OCI-LY3 (cell line): Measurements from ENCODE around the gene CENPS.

Source experiments
- H2AFZ ChIP-seq: fragments of 200-600, 300-600 bp; shearing (Covaris generic); 2 replicates; pipeline ENCODE4 v1.6.0; 2014; ENCODE audit warnings: antibody characterized with exemption, low read depth, low read length
- H3K27ac ChIP-seq: fragments of 200-600, 300-600 bp; sonication (generic); 2 replicates; pipeline ENCODE4 v1.5.1; 2014; ENCODE audit warnings: mild to moderate bottlenecking, low read length, moderate library complexity, mixed read lengths
- H3K27me3 ChIP-seq: fragments of 200-600, 300-600 bp; sonication (generic); 2 replicates; pipeline ENCODE4 v1.6.1; 2014; ENCODE audit warnings: low read depth, low read length, mixed read lengths
- H3K36me3 ChIP-seq: fragments of 200-600, 300-600 bp; sonication (generic); replicated peaks from 2 replicates; pipeline ENCODE3; 2014; ENCODE audit warnings: low read depth, low read length, mixed read lengths
- H3K4me1 ChIP-seq: fragments of 300-600, 200-600 bp; sonication (generic); 2 replicates; pipeline ENCODE4 v1.6.1; 2014; ENCODE audit warnings: low read length, mixed read lengths
- H3K4me2 ChIP-seq: fragments of 200-600, 300-600 bp; sonication (generic); 2 replicates; pipeline ENCODE4 v1.6.1; 2014; ENCODE audit warnings: low read length, mixed read lengths
- H3K4me3 ChIP-seq: fragments of 300-600, 200-600 bp; sonication (generic); 2 replicates; pipeline ENCODE4 v1.5.1; 2014; ENCODE audit warnings: antibody characterized with exemption, mild to moderate bottlenecking, low read length, moderate library complexity
- H3K79me2 ChIP-seq: fragments of 300-600, 200-600 bp; shearing (Covaris generic); 2 replicates; pipeline ENCODE4 v1.6.1; 2014; ENCODE audit warnings: mild to moderate bottlenecking, low read length, mixed read lengths
- H3K9ac ChIP-seq: fragments of 300-600, 200-600 bp; shearing (Covaris generic); 2 replicates; pipeline ENCODE4 v1.6.0; 2014; ENCODE audit warnings: mild to moderate bottlenecking, low read length, moderate library complexity
- H3K9me3 ChIP-seq: fragments of 200-600, 300-600 bp; shearing (Covaris generic); 2 replicates; pipeline ENCODE4 v1.6.1; 2014; ENCODE audit warnings: low read length, mixed read lengths; ENCODE audit not compliant: insufficient read depth
- H4K20me1 ChIP-seq: fragments of 200-600, 300-600 bp; sonication (generic); 2 replicates; pipeline ENCODE4 v1.6.1; 2016; ENCODE audit warnings: low read length, mixed read lengths; ENCODE audit not compliant: insufficient read depth
- EZH2phosphoT487 ChIP-seq: fragments of 200-600 bp; shearing (Covaris generic); IDR thresholded peaks from 2 replicates; pipeline ENCODE4 v1.6.1; 2018; ENCODE audit warnings: antibody characterized with exemption, mixed run types, low read depth
- TF ChIP-seq, protein P1 (sequence below): fragments of 200-600, 300-600 bp; sonication (generic); IDR thresholded peaks from 2 replicates; pipeline ENCODE4 v1.5.1; 2014; ENCODE audit warnings: antibody characterized with exemption, low read length, low read depth

CENPS gene

DNA sequence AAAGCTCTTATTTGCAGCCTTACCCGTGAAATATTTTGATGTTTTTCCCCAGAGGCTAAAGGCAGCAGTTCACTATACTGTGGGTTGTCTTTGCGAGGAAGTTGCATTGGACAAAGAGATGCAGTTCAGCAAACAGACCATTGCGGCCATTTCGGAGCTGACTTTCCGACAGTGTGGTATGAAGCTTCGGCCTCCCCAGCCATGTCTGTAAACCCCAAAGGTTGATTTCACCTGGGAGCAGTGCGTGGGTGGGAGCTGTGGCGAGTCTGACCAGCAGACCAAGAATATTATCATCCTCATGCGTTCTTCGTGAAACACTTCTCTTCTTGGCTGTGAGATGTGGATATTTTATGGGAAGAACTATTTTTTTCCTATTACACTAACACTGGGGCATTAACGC, 3.6 kb downstream of the CENPS start:
- Histone ChIP-seq H3K36me3 (no peaks in the 10 kb centered on the region), H3K9me3 (no peaks in the 10 kb centered on the region), H3K4me3 (no peak overlapping the region), H2AFZ (no peak overlapping the region), H3K79me2 (peaks cover 8% of the 10 kb centered on the region), H4K20me1 (no peaks in the 10 kb centered on the region), H3K27me3 (no peaks in the 10 kb centered on the region), H3K4me1 (peaks cover 31% of the 10 kb centered on the region), H3K9ac (no peak overlapping the region), H3K4me2 (peak overlapping the region; percentile 51), H3K27ac (no peak overlapping the region)
- TF ChIP-seq, protein P1, sequence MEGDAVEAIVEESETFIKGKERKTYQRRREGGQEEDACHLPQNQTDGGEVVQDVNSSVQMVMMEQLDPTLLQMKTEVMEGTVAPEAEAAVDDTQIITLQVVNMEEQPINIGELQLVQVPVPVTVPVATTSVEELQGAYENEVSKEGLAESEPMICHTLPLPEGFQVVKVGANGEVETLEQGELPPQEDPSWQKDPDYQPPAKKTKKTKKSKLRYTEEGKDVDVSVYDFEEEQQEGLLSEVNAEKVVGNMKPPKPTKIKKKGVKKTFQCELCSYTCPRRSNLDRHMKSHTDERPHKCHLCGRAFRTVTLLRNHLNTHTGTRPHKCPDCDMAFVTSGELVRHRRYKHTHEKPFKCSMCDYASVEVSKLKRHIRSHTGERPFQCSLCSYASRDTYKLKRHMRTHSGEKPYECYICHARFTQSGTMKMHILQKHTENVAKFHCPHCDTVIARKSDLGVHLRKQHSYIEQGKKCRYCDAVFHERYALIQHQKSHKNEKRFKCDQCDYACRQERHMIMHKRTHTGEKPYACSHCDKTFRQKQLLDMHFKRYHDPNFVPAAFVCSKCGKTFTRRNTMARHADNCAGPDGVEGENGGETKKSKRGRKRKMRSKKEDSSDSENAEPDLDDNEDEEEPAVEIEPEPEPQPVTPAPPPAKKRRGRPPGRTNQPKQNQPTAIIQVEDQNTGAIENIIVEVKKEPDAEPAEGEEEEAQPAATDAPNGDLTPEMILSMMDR, result no peak
- TF ChIP-seq EZH2phosphoT487, result no peak

DNA sequence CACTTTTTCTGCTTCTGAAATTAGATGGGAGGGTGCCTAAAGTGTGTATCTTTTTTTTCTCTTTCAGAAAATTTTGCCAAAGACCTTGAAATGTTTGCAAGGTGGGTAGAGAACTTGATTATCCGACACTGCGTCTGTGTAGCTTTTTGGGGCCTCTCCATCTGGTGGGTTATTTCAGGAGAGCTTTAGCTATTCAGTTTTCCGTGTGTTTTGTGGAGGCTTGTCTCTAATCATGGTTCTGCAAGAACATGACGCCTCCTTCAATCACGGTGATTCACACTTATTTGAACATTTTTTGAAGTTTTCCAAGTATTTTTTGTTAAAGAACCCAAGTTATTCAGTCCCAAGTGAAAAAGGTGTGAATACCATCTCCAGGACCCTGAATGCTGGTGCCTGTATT, 4.4 kb downstream of the CENPS start:
- Histone ChIP-seq H3K4me3 (no peak overlapping the region), H3K9me3 (no peaks in the 10 kb centered on the region), H3K4me2 (no peak overlapping the region), H4K20me1 (no peaks in the 10 kb centered on the region), H2AFZ (no peak overlapping the region), H3K4me1 (peaks cover 29% of the 10 kb centered on the region), H3K36me3 (no peaks in the 10 kb centered on the region), H3K9ac (no peak overlapping the region), H3K27me3 (no peaks in the 10 kb centered on the region), H3K79me2 (peaks cover 8% of the 10 kb centered on the region), H3K27ac (no peak overlapping the region)
- no peak for TF ChIP-seq EZH2phosphoT487
- TF ChIP-seq, protein P1, result no peak

DNA sequence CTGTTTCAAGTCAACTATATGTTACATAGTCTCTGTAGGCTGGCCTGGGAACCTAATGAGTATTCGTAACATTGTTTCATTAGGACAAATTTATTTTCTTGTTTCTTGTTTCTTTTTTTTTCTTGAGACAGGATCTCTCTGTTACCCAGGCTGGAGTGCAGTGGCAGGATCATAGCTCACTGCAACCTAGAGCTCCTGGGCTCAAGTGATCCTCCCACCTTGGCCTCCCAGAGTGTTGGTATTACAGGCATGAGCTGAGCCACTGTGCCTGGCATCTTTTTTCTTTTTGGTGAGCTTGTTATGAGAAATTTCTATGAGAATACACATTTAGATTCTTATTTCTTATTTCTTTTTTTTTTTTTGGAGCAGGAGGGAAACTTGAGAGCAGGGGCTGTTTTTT, 6.8 kb downstream of the CENPS start:
- Histone ChIP-seq H3K4me1 (peaks cover 23% of the 10 kb centered on the region), H3K9me3 (no peaks in the 10 kb centered on the region), H3K79me2 (no peaks in the 10 kb centered on the region), H3K9ac (no peak overlapping the region), H4K20me1 (no peaks in the 10 kb centered on the region), H2AFZ (no peak overlapping the region), H3K27me3 (no peaks in the 10 kb centered on the region), H3K27ac (no peak overlapping the region), H3K4me2 (no peak overlapping the region), H3K4me3 (no peak overlapping the region), H3K36me3 (no peaks in the 10 kb centered on the region)
- TF ChIP-seq EZH2phosphoT487, result no peak
- TF ChIP-seq, protein P1, result no peak

DNA sequence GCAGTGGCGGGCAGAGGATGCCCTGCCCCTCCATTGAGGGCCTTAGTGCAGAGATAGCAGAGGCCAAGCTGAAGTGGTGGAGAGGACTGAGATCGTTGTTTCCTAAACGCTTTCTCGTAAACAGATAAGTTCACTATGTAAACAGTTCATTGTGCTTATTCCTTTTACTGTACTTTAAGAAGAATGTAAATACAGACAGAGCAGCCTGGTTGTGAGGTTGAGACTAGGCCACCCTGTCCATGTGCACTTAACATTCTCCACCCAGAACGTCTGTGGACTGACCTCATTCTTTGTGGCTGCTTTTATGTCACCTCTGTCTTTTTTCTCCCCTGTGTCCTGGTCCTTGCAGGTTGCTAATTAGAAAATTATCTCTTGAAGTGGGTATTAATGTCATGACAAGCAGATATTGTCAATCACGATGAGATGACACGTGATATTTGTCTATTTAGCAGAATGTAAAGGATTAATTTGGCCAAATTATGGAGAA, 8.5 kb downstream of the CENPS start:
- H3K4me3 ChIP-seq, result no peak overlapping the region
- TF ChIP-seq EZH2phosphoT487, result no peak
- TF ChIP-seq, protein P1, result no peak

More for the DNA sequence above, 8.5 kb downstream of the CENPS start:
- no peaks in the 10 kb centered on the region for H3K36me3 ChIP-seq
- no peaks in the 10 kb centered on the region for H3K9me3 ChIP-seq
- H3K9ac ChIP-seq, result no peak overlapping the region
- no peaks in the 10 kb centered on the region for H4K20me1 ChIP-seq
- H3K79me2 ChIP-seq, result no peaks in the 10 kb centered on the region
- H3K4me2 ChIP-seq, result no peak overlapping the region
- no peak overlapping the region for H3K27ac ChIP-seq
- H2AFZ ChIP-seq, result no peak overlapping the region
- H3K27me3 ChIP-seq, result no peaks in the 10 kb centered on the region
- H3K4me1 ChIP-seq, result peaks cover 7% of the 10 kb centered on the region
